ENCODE data around the gene IQSEC1.

The IQSEC1 gene

GRCh38 chr3:12902181-12902999, 170.8 kb downstream of the IQSEC1 start:
- no peak for DNase-seq

- DNase-seq, result no peak
Observed at GRCh38 chr3:12901623-12902045, 171.6 kb downstream of the IQSEC1 start.

GRCh38 chr3:12900885-12901411, 172.3 kb downstream of the IQSEC1 start:
- no peak for DNase-seq

- no peak for DNase-seq
Observed at GRCh38 chr3:12898965-12899755, 174.1 kb downstream of the IQSEC1 start.

GRCh38 chr3:12898290-12898964, 174.8 kb downstream of the IQSEC1 start:
- DNase-seq, result no peak

- no peak for DNase-seq
Observed at GRCh38 chr3:12897381-12898289, 175.6 kb downstream of the IQSEC1 start.

- DNase-seq, result no peak
Observed at GRCh38 chr3:12896063-12896985, 176.9 kb downstream of the IQSEC1 start.

GRCh38 chr3:12895391-12896062, 177.7 kb downstream of the IQSEC1 start:
- DNase-seq, result no peak

GRCh38 chr3:12894629-12895028, 178.6 kb downstream of the IQSEC1 start:
- DNase-seq, result no peak

- no peak for DNase-seq
Observed at GRCh38 chr3:12893852-12894251, 179.4 kb downstream of the IQSEC1 start.

GRCh38 chr3:12893247-12893646, 180.0 kb downstream of the IQSEC1 start:
- DNase-seq, result no peak

GRCh38 chr3:12892840-12893189, 180.4 kb downstream of the IQSEC1 start:
- DNase-seq, result no peak

GRCh38 chr3:12891985-12892839, 181.0 kb downstream of the IQSEC1 start:
- DNase-seq, result no peak

- no peak for DNase-seq
Observed at GRCh38 chr3:12891391-12891984, 181.7 kb downstream of the IQSEC1 start.

GRCh38 chr3:12890610-12891390, 182.4 kb downstream of the IQSEC1 start:
- DNase-seq, result no peak

- DNase-seq, result no peak
Observed at GRCh38 chr3:12886736-12887135, 186.5 kb downstream of the IQSEC1 start.

- DNase-seq, result no peak
Observed at GRCh38 chr3:12886106-12886679, 187.0 kb downstream of the IQSEC1 start.

- no peak for DNase-seq
Observed at GRCh38 chr3:12885583-12885930, 187.7 kb downstream of the IQSEC1 start.
